Endodermal cell (in vitro differentiated cells): ENCODE results near the gene ZCCHC24. TPM values are rescaled to one million over a fixed set of nuclear protein-coding genes. Genes with fewer than 3 reads are reported as not detected.

ENCODE experiments used
- DNase-seq: peaks from one replicate; pipeline ENCODE4 v3.0.0-alpha.2; 2017
- H3K27ac ChIP-seq: 2 replicates; pipeline ENCODE4 v1.5.1; 2013; ENCODE audit warnings: mild to moderate bottlenecking, low read depth, low read length, moderate library complexity
- H3K27me3 ChIP-seq: 2 replicates; pipeline ENCODE4 v1.6.1; 2013; ENCODE audit warnings: mild to moderate bottlenecking, low read length, moderate library complexity; ENCODE audit not compliant: insufficient read depth, control insufficient read depth, poor library complexity, severe bottlenecking
- H3K36me3 ChIP-seq: 2 replicates; pipeline ENCODE4 v1.7.0; 2013; ENCODE audit warnings: mild to moderate bottlenecking, low read length, moderate library complexity; ENCODE audit not compliant: control insufficient read depth, insufficient read depth
- H3K4me1 ChIP-seq: one replicate; pipeline ENCODE4 v1.7.0; 2013; ENCODE audit warnings: low read length; ENCODE audit not compliant: control insufficient read depth, insufficient read depth
- H3K4me3 ChIP-seq: 2 replicates; pipeline ENCODE4 v1.5.1; 2013; ENCODE audit warnings: mild to moderate bottlenecking, low read length, moderate library complexity
- H3K9ac ChIP-seq: 2 replicates; pipeline ENCODE4 v1.6.1; 2013; ENCODE audit warnings: mild to moderate bottlenecking, low read length, moderate library complexity; ENCODE audit not compliant: poor library complexity, severe bottlenecking; ENCODE audit errors: extremely low read depth
- H3K9me3 ChIP-seq: 2 replicates; pipeline ENCODE4 v1.6.1; 2013; ENCODE audit warnings: mild to moderate bottlenecking, low read length, moderate library complexity; ENCODE audit not compliant: control insufficient read depth
- H3K27ac Mint-ChIP-seq: 2 replicates; pipeline ENCODE4 v1.8.0; 2020; ENCODE audit warnings: mixed read lengths
- H3K27me3 Mint-ChIP-seq: 2 replicates; pipeline ENCODE4 v1.8.0; 2021; ENCODE audit warnings: mild to moderate bottlenecking, mixed read lengths; ENCODE audit not compliant: insufficient read depth
- H3K36me3 Mint-ChIP-seq: 2 replicates; pipeline ENCODE4 v1.8.0; 2020; ENCODE audit warnings: low read depth, mixed read lengths
- H3K4me1 Mint-ChIP-seq: 2 replicates; pipeline ENCODE4 v1.8.0; 2020; ENCODE audit warnings: mixed read lengths
- H3K4me3 Mint-ChIP-seq: 2 replicates; pipeline ENCODE4 v1.8.0; 2020; ENCODE audit warnings: mild to moderate bottlenecking, moderate library complexity, mixed read lengths
- H3K9me3 Mint-ChIP-seq: 2 replicates; pipeline ENCODE4 v1.8.0; 2020; ENCODE audit warnings: mild to moderate bottlenecking, mixed read lengths
- whole genome bisulfite sequencing, 2 experiments: methylation state at CpG; one replicate each; pipeline versions ENCODE4 v1.1.5 to v1.1.7; 2013; ENCODE audit warnings: missing lambda C conversion rate in 2 of 2, mixed read lengths in 1 of 2; ENCODE audit not compliant: insufficient coverage in 1 of 2, insufficient read length in 1 of 2; 5-methylcytosine and 5-hydroxymethylcytosine counted together
- total RNA-seq, 2 donors: library from RNA; stranded (reverse); fragmentation: NEBNext Ultra II Directional in 1 of 2; extraction: Animal tissue kit (Norgen Biotek cat#: 25700) in 1 of 2; gene quantifications; 2 replicates in 1 of 2; 3 replicates in 1 of 2; pipeline ENCODE4 v1.2.1, GENCODE V29; 2021
- TF ChIP-seq, protein P1 (sequence below): fragments of 200-600 bp; sonication (generic); conservative IDR thresholded peaks from 2 replicates; pipeline ENCODE4 v1.5.0; 2021; ENCODE audit warnings: antibody characterized with exemption, mild to moderate bottlenecking

Gene ZCCHC24
- total RNA-seq, 2 donors from 2014 or later: 7.6 to 10.7 TPM

- H3K4me1 Mint-ChIP-seq: no peaks in the 10 kb centered on the region
- no peak overlapping the region for H3K27ac Mint-ChIP-seq
- H3K9me3 ChIP-seq: no peaks in the 10 kb centered on the region
- H3K27me3 Mint-ChIP-seq: no peaks in the 10 kb centered on the region
- H3K4me3 Mint-ChIP-seq: no peak overlapping the region
- peaks cover 55% of the 10 kb centered on the region for H3K36me3 ChIP-seq
- H3K27ac ChIP-seq: no peak overlapping the region
- H3K36me3 Mint-ChIP-seq: peaks cover 66% of the 10 kb centered on the region
- H3K4me3 ChIP-seq: no peak overlapping the region
- H3K9ac ChIP-seq: no peak overlapping the region
- no peaks in the 10 kb centered on the region for H3K27me3 ChIP-seq
- no peaks in the 10 kb centered on the region for H3K4me1 ChIP-seq
- no peaks in the 10 kb centered on the region for H3K9me3 Mint-ChIP-seq
- no peak for DNase-seq
- TF ChIP-seq, protein P1, sequence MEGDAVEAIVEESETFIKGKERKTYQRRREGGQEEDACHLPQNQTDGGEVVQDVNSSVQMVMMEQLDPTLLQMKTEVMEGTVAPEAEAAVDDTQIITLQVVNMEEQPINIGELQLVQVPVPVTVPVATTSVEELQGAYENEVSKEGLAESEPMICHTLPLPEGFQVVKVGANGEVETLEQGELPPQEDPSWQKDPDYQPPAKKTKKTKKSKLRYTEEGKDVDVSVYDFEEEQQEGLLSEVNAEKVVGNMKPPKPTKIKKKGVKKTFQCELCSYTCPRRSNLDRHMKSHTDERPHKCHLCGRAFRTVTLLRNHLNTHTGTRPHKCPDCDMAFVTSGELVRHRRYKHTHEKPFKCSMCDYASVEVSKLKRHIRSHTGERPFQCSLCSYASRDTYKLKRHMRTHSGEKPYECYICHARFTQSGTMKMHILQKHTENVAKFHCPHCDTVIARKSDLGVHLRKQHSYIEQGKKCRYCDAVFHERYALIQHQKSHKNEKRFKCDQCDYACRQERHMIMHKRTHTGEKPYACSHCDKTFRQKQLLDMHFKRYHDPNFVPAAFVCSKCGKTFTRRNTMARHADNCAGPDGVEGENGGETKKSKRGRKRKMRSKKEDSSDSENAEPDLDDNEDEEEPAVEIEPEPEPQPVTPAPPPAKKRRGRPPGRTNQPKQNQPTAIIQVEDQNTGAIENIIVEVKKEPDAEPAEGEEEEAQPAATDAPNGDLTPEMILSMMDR: no peak
- 52 to 56% methylated on average over 3 of the region's 3 CpGs for WGBS, 2 experiments
These were observed 91.3 kb downstream of the ZCCHC24 start for GRCh38 chr10:79354141-79354540.

- Mint-ChIP-seq H3K36me3 (peaks cover 70% of the 10 kb centered on the region), H3K9me3 (no peaks in the 10 kb centered on the region), H3K4me1 (no peaks in the 10 kb centered on the region), H3K27me3 (no peaks in the 10 kb centered on the region), H3K27ac (no peak overlapping the region), H3K4me3 (no peak overlapping the region)
- Histone ChIP-seq H3K9ac (no peak overlapping the region), H3K27ac (no peak overlapping the region), H3K4me3 (no peak overlapping the region), H3K4me1 (no peaks in the 10 kb centered on the region), H3K27me3 (no peaks in the 10 kb centered on the region), H3K36me3 (peaks cover 55% of the 10 kb centered on the region), H3K9me3 (no peaks in the 10 kb centered on the region)
- DNase-seq: no peak
- 93 to 96% methylated on average over 8 to 11 of the region's 11 CpGs for WGBS, 2 experiments
- TF ChIP-seq, protein P1: no peak
These were observed 91.7 kb downstream of the ZCCHC24 start for GRCh38 chr10:79353726-79354125.

GRCh38 chr10:79353000-79353406 is 92.4 kb downstream of the ZCCHC24 start:
- DNase-seq: no peak
- H3K36me3 ChIP-seq: peaks cover 55% of the 10 kb centered on the region
- H3K4me1 Mint-ChIP-seq: peaks cover 3% of the 10 kb centered on the region
- peaks cover 70% of the 10 kb centered on the region for H3K36me3 Mint-ChIP-seq
- no peaks in the 10 kb centered on the region for H3K9me3 Mint-ChIP-seq
- no peak overlapping the region for H3K4me3 Mint-ChIP-seq
- H3K27ac ChIP-seq: no peak overlapping the region
- TF ChIP-seq, protein P1: no peak
- H3K9me3 ChIP-seq: no peaks in the 10 kb centered on the region
- no peaks in the 10 kb centered on the region for H3K27me3 Mint-ChIP-seq
- H3K27ac Mint-ChIP-seq: no peak overlapping the region
- H3K4me3 ChIP-seq: no peak overlapping the region
- H3K9ac ChIP-seq: no peak overlapping the region
- no peaks in the 10 kb centered on the region for H3K4me1 ChIP-seq
- no peaks in the 10 kb centered on the region for H3K27me3 ChIP-seq
- WGBS, 2 experiments: 93 to 94% methylated on average over 8 of the region's 8 CpGs
